ENCODE results near the gene NUMA1. TPM values are rescaled to one million over a fixed set of nuclear protein-coding genes. Genes with fewer than 3 reads are reported as not detected.

NUMA1 gene
- total and polyA plus RNA-seq, 2 experiments from 2014 or later, result 119 to 417 TPM

GRCh38 chr11:72037554-72038311 is 42.6 kb downstream of the NUMA1 start:
- Histone ChIP-seq H3K9me3 (ENCODE audit: low read depth) (no peaks in the 10 kb centered on the region), H3K4me3 (no peak overlapping the region), H3K27me3 (no peaks in the 10 kb centered on the region), H3K36me3 (peaks cover 18% of the 10 kb centered on the region), H3K4me1 (ENCODE audit: low read depth) (peaks cover 34% of the 10 kb centered on the region), H3K27ac (peak overlapping the region; percentile 98)
- TF ChIP-seq, protein P1, sequence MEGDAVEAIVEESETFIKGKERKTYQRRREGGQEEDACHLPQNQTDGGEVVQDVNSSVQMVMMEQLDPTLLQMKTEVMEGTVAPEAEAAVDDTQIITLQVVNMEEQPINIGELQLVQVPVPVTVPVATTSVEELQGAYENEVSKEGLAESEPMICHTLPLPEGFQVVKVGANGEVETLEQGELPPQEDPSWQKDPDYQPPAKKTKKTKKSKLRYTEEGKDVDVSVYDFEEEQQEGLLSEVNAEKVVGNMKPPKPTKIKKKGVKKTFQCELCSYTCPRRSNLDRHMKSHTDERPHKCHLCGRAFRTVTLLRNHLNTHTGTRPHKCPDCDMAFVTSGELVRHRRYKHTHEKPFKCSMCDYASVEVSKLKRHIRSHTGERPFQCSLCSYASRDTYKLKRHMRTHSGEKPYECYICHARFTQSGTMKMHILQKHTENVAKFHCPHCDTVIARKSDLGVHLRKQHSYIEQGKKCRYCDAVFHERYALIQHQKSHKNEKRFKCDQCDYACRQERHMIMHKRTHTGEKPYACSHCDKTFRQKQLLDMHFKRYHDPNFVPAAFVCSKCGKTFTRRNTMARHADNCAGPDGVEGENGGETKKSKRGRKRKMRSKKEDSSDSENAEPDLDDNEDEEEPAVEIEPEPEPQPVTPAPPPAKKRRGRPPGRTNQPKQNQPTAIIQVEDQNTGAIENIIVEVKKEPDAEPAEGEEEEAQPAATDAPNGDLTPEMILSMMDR (IDR thresholded peaks at IDR 0.05; ENCODE audit: low read depth, low read length), result no peak
- no peak for DNase-seq (ENCODE audit: low read depth in 1 of 2, low spot score in 1 of 2)

GRCh38 chr11:72036687-72037086 is 43.7 kb downstream of the NUMA1 start:
- TF ChIP-seq, protein P1 (IDR thresholded peaks at IDR 0.05; ENCODE audit: low read depth, low read length), result no peak
- H3K27me3 ChIP-seq, result no peaks in the 10 kb centered on the region
- H3K9me3 ChIP-seq (ENCODE audit: low read depth), result no peaks in the 10 kb centered on the region

GRCh38 chr11:72030472-72031045 is 49.8 kb downstream of the NUMA1 start:
- peaks cover 57% of the 10 kb centered on the region for H3K36me3 ChIP-seq
- no peaks in the 10 kb centered on the region for H3K9me3 ChIP-seq (ENCODE audit: low read depth)
- H3K4me3 ChIP-seq, result no peak overlapping the region
- DNase-seq (ENCODE audit: low read depth in 1 of 2, low spot score in 1 of 2), result no peak
- TF ChIP-seq, protein P1 (IDR thresholded peaks at IDR 0.05; ENCODE audit: low read depth, low read length), result no peak
- H3K4me1 ChIP-seq (ENCODE audit: low read depth), result no peaks in the 10 kb centered on the region
- no peaks in the 10 kb centered on the region for H3K27me3 ChIP-seq
- H3K27ac ChIP-seq, result no peak overlapping the region

More at GRCh38 chr11:72036687-72037086, 43.7 kb downstream of the NUMA1 start:
- Histone ChIP-seq H3K4me3 (no peak overlapping the region), H3K36me3 (peaks cover 22% of the 10 kb centered on the region), H3K4me1 (ENCODE audit: low read depth) (peaks cover 28% of the 10 kb centered on the region), H3K27ac (peak overlapping the region; percentile 98)
- no peak for DNase-seq (ENCODE audit: low read depth in 1 of 2, low spot score in 1 of 2)

GRCh38 chr11:72026090-72026489 is 54.3 kb downstream of the NUMA1 start:
- no peak for DNase-seq (ENCODE audit: low read depth in 1 of 2, low spot score in 1 of 2)
- Histone ChIP-seq H3K4me3 (no peak overlapping the region), H3K27ac (peak overlapping the region; percentile 58), H3K4me1 (ENCODE audit: low read depth) (no peaks in the 10 kb centered on the region), H3K9me3 (ENCODE audit: low read depth) (no peaks in the 10 kb centered on the region), H3K36me3 (peaks cover 64% of the 10 kb centered on the region), H3K27me3 (no peaks in the 10 kb centered on the region)
- TF ChIP-seq, protein P1 (IDR thresholded peaks at IDR 0.05; ENCODE audit: low read depth, low read length), result no peak

DNA sequence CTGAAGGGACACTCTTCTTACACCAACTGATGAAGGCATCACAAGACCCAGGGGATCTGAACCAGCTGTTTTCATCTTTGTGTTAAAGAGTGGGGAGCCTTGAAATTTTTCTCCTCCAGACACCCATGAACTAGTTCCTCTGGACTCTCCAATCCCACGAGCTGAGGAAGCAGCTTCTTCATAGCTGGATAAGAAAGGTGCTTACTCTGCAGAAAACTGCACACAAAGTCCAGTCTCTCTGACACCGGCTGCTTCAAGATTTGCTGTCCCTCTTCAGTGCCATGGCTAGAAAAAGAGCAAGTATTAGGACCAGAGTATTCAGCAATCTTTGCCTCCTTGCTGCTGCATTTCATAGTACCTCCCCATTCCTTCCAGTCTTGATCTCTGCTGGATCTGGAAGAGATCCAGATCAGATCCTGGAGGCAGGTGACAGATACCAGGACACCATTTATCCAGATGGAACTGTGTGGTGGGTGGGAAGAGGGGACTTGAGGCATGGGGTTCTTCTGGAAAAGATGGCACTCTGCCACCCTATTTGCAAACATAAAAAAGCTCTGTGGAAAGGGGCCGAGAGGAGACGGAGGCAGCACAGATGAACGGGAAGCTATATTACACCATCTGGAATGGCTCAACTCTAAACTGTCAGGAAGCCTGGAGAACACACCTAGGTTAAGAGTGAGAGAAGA is 56.1 kb downstream of the NUMA1 start:
- Histone ChIP-seq H3K27ac (peak overlapping the region; percentile 28), H3K27me3 (no peaks in the 10 kb centered on the region), H3K4me3 (no peak overlapping the region), H3K36me3 (peaks cover 77% of the 10 kb centered on the region), H3K9me3 (ENCODE audit: low read depth) (no peaks in the 10 kb centered on the region), H3K4me1 (ENCODE audit: low read depth) (no peaks in the 10 kb centered on the region)
- TF ChIP-seq, protein P1 (IDR thresholded peaks at IDR 0.05; ENCODE audit: low read depth, low read length), result no peak
- DNase-seq (ENCODE audit: low read depth in 1 of 2, low spot score in 1 of 2), result no peak
